Adipocyte (in vitro differentiated cells): Measurements from ENCODE around the gene ADISSP.

Experiments
- DNase-seq: peaks from one replicate; pipeline ENCODE4 v3.0.0-alpha.2; 2015; ENCODE audit warnings: low read depth
- H3K27me3 ChIP-seq: replicated peaks from 2 replicates; pipeline ENCODE4 v1.7.0; 2013; ENCODE audit warnings: mild to moderate bottlenecking, low read length, moderate library complexity; ENCODE audit not compliant: control insufficient read depth, insufficient read depth
- H3K36me3 ChIP-seq: 2 replicates; pipeline ENCODE4 v1.7.0; 2013; ENCODE audit warnings: low read length, mild to moderate bottlenecking, moderate library complexity; ENCODE audit not compliant: control insufficient read depth, insufficient read depth, severe bottlenecking
- H3K4me1 ChIP-seq: 2 replicates; pipeline ENCODE4 v1.7.0; 2013; ENCODE audit warnings: mild to moderate bottlenecking, low read length, moderate library complexity; ENCODE audit not compliant: control insufficient read depth, insufficient read depth
- H3K4me3 ChIP-seq: 2 replicates; pipeline ENCODE4 v1.7.0; 2013; ENCODE audit warnings: mild to moderate bottlenecking, low read length, moderate library complexity
- H3K9ac ChIP-seq: 2 replicates; pipeline ENCODE4 v1.7.0; 2013; ENCODE audit warnings: mild to moderate bottlenecking, low read length, moderate library complexity
- H3K9me3 ChIP-seq: 2 replicates; pipeline ENCODE4 v1.7.0; 2013; ENCODE audit warnings: mild to moderate bottlenecking, low read length, moderate library complexity; ENCODE audit not compliant: control insufficient read depth

Gene ADISSP

GRCh38 chr20:3739926-3740451 is 27.6 kb downstream of the ADISSP start:
- Histone ChIP-seq H3K36me3 (no peaks in the 10 kb centered on the region), H3K4me3 (no peak overlapping the region), H3K4me1 (peaks cover 17% of the 10 kb centered on the region), H3K9ac (no peak overlapping the region), H3K9me3 (no peaks in the 10 kb centered on the region), H3K27me3 (peaks cover 4% of the 10 kb centered on the region)
- DNase-seq: no peak

GRCh38 chr20:3739054-3739925 is 28.3 kb downstream of the ADISSP start:
- peaks cover 6% of the 10 kb centered on the region for H3K27me3 ChIP-seq
- no peak overlapping the region for H3K4me3 ChIP-seq
- H3K36me3 ChIP-seq: no peaks in the 10 kb centered on the region
- H3K9ac ChIP-seq: no peak overlapping the region
- DNase-seq: no peak
- no peaks in the 10 kb centered on the region for H3K9me3 ChIP-seq
- peaks cover 17% of the 10 kb centered on the region for H3K4me1 ChIP-seq

GRCh38 chr20:3738111-3739053 is 29.2 kb downstream of the ADISSP start:
- no peak overlapping the region for H3K9ac ChIP-seq

GRCh38 chr20:3735768-3736167 is 31.8 kb downstream of the ADISSP start:
- no peak overlapping the region for H3K9ac ChIP-seq
- no peaks in the 10 kb centered on the region for H3K9me3 ChIP-seq
- peaks cover 29% of the 10 kb centered on the region for H3K27me3 ChIP-seq
- no peak for DNase-seq
- peaks cover 17% of the 10 kb centered on the region for H3K4me1 ChIP-seq
- H3K36me3 ChIP-seq: no peaks in the 10 kb centered on the region
- no peak overlapping the region for H3K4me3 ChIP-seq

More at GRCh38 chr20:3738111-3739053, 29.2 kb downstream of the ADISSP start:
- H3K4me3 ChIP-seq: no peak overlapping the region
- H3K27me3 ChIP-seq: peaks cover 11% of the 10 kb centered on the region
- H3K4me1 ChIP-seq: peaks cover 17% of the 10 kb centered on the region
- no peak for DNase-seq
- H3K9me3 ChIP-seq: no peaks in the 10 kb centered on the region
- H3K36me3 ChIP-seq: no peaks in the 10 kb centered on the region

GRCh38 chr20:3734111-3734843 is 33.3 kb downstream of the ADISSP start:
- Histone ChIP-seq H3K27me3 (peaks cover 29% of the 10 kb centered on the region), H3K9ac (no peak overlapping the region), H3K4me3 (no peak overlapping the region), H3K9me3 (no peaks in the 10 kb centered on the region), H3K4me1 (peaks cover 15% of the 10 kb centered on the region), H3K36me3 (no peaks in the 10 kb centered on the region)
- no peak for DNase-seq

- H3K9ac ChIP-seq: no peak overlapping the region
- no peaks in the 10 kb centered on the region for H3K36me3 ChIP-seq
- H3K4me1 ChIP-seq: peaks cover 5% of the 10 kb centered on the region
- H3K4me3 ChIP-seq: no peak overlapping the region
- H3K9me3 ChIP-seq: no peaks in the 10 kb centered on the region
- H3K27me3 ChIP-seq: peaks cover 29% of the 10 kb centered on the region
- no peak for DNase-seq
These were observed 34.2 kb downstream of the ADISSP start for GRCh38 chr20:3733119-3733995.

GRCh38 chr20:3732327-3733118 is 35.0 kb downstream of the ADISSP start, which contains the start of gene HSPA12B:
HSPA12B (plus strand) TSS chr20:3732685; CDS start chr20:3738675, 5,990 bp downstream.
- H3K9ac ChIP-seq: no peak within 1 kb of the TSS
- no peak for DNase-seq
- no peak within 1 kb of the TSS for H3K4me3 ChIP-seq
- no peaks in the 10 kb centered on the region for H3K9me3 ChIP-seq
- H3K4me1 ChIP-seq: peaks cover 6% of the 10 kb centered on the region
- no peaks in the 10 kb centered on the region for H3K36me3 ChIP-seq
- H3K27me3 ChIP-seq: peaks cover 29% of the 10 kb centered on the region

- Histone ChIP-seq H3K27me3 (peaks cover 29% of the 10 kb centered on the region), H3K9ac (no peak overlapping the region), H3K36me3 (no peaks in the 10 kb centered on the region), H3K4me1 (peaks cover 10% of the 10 kb centered on the region), H3K4me3 (no peak overlapping the region), H3K9me3 (no peaks in the 10 kb centered on the region)
- no peak for DNase-seq
These were observed 35.6 kb downstream of the ADISSP start for GRCh38 chr20:3731944-3732326.

GRCh38 chr20:3730803-3731672 is 36.5 kb downstream of the ADISSP start:
- Histone ChIP-seq H3K9me3 (no peaks in the 10 kb centered on the region), H3K4me3 (no peak overlapping the region), H3K4me1 (peaks cover 10% of the 10 kb centered on the region), H3K27me3 (peaks cover 29% of the 10 kb centered on the region), H3K9ac (no peak overlapping the region), H3K36me3 (no peaks in the 10 kb centered on the region)
- no peak for DNase-seq
